ENCODE results near the gene VASP. TPM values are rescaled to one million over a fixed set of nuclear protein-coding genes. Genes with fewer than 3 reads are reported as not detected.

Gene VASP
- total and polyA plus RNA-seq, 2 of the 4 experiments (the other 2 are of a cell fraction), result 61.1 to 88.8 TPM

DNA sequence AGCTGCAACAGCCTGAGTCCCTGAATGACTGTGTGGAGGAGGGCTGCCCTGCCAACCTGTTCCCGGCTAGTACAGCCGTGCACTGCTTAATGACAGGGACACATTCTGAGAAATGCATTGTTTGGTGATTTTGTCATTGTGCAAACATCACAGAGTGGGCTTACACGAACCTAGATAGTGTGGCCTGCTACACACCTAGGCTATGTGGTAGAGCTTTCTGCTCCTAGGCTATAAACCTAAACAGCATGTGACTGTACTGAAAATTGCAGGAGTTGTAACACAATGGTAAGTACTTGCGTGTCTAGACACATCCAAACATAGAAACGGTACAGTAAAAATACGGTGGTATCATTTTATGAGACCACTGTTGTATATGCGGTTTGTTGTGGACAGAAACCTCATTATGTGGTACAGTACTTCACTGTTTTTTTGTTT lies 35.0 kb downstream of the VASP start:
- Histone ChIP-seq H3K9ac (ENCODE audit: low read depth, low read length) (no peak overlapping the region), H2AK5ac (ENCODE audit: low read depth, low read length) (no peak overlapping the region), H3K27me3 (ENCODE audit: control insufficient read depth, insufficient read depth, low read length) (no peaks in the 10 kb centered on the region), H3K4me1 (ENCODE audit: control insufficient read depth, insufficient read depth, low read length) (no peaks in the 10 kb centered on the region), H4K5ac (ENCODE audit: low read depth, low read length) (no peak overlapping the region), H2BK20ac (ENCODE audit: low read depth, low read length) (no peak overlapping the region), H2BK120ac (ENCODE audit: low read depth, low read length) (no peak overlapping the region), H3K79me1 (ENCODE audit: low read depth in 1 of 2, low read length in 2 of 2) (no peaks in the 10 kb centered on the region), H4K91ac (ENCODE audit: insufficient read depth, low read depth, low read length) (no peak overlapping the region), H3K4me2 (ENCODE audit: low read depth, low read length) (no peak overlapping the region), H2AFZ (replicated peaks; ENCODE audit: low read length, poor library complexity) (no peak overlapping the region), H2BK5ac (ENCODE audit: low read depth, low read length, poor library complexity, severe bottlenecking) (no peak overlapping the region), H3K36me3 (ENCODE audit: control insufficient read depth, insufficient read depth, low read length) (no peaks in the 10 kb centered on the region), H3K27ac (ENCODE audit: insufficient read depth, low read length) (no peak overlapping the region), H3K18ac (ENCODE audit: low read depth, low read length) (no peak overlapping the region), H4K20me1 (ENCODE audit: insufficient read depth, low read length) (no peaks in the 10 kb centered on the region), H3K9me1 (ENCODE audit: insufficient read depth, low read length) (no peaks in the 10 kb centered on the region), H4K8ac (ENCODE audit: low read depth in 2 of 2, low read length in 2 of 2) (no peak overlapping the region), H2BK15ac (ENCODE audit: low read depth, low read length) (no peak overlapping the region), H2AK9ac (replicated peaks; ENCODE audit: low read depth, low read length, poor library complexity) (no peak overlapping the region), H3K4me3 (ENCODE audit: insufficient read depth, low read depth, low read length) (no peak overlapping the region), H3K4ac (ENCODE audit: low read depth, low read length) (no peak overlapping the region), H3K23ac (ENCODE audit: low read depth, low read length) (0 out of 2 replicates have a peak overlapping the region, but pooled peaks have one; percentile 4), H3K14ac (replicated peaks; ENCODE audit: low read depth, low read length) (no peak overlapping the region), H3K9me3 (ENCODE audit: control insufficient read depth, insufficient read depth, low read length) (no peaks in the 10 kb centered on the region; the same call in 1 of the 2 replicates), H3K56ac (ENCODE audit: extremely low read depth, insufficient read depth, low read length) (no peak overlapping the region)
- ATAC-seq (ENCODE audit: low read depth) (no peak), DNase-seq (no peak)
- dilution Hi-C loops (cut with HindIII; ENCODE audit: low sequenced_read_pairs, unreplicated experiment), result no loop called here
- BruUV-seq (replicated peaks), result no TSS peak
- TF ChIP-seq CEBPB (IDR thresholded peaks at IDR 0.05; ENCODE audit: low read depth, low read length) (no peak), MXI1 (IDR thresholded peaks at IDR 0.05; ENCODE audit: borderline replicate concordance, low read depth, low read length) (no peak), FOS (IDR thresholded peaks at IDR 0.05; ENCODE audit: low read depth, low read length) (no peak)
- TF ChIP-seq, protein P1, sequence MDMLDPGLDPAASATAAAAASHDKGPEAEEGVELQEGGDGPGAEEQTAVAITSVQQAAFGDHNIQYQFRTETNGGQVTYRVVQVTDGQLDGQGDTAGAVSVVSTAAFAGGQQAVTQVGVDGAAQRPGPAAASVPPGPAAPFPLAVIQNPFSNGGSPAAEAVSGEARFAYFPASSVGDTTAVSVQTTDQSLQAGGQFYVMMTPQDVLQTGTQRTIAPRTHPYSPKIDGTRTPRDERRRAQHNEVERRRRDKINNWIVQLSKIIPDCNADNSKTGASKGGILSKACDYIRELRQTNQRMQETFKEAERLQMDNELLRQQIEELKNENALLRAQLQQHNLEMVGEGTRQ (IDR thresholded peaks at IDR 0.05; ENCODE audit: low read depth, low read length), result no peak
- TF ChIP-seq, protein P2, sequence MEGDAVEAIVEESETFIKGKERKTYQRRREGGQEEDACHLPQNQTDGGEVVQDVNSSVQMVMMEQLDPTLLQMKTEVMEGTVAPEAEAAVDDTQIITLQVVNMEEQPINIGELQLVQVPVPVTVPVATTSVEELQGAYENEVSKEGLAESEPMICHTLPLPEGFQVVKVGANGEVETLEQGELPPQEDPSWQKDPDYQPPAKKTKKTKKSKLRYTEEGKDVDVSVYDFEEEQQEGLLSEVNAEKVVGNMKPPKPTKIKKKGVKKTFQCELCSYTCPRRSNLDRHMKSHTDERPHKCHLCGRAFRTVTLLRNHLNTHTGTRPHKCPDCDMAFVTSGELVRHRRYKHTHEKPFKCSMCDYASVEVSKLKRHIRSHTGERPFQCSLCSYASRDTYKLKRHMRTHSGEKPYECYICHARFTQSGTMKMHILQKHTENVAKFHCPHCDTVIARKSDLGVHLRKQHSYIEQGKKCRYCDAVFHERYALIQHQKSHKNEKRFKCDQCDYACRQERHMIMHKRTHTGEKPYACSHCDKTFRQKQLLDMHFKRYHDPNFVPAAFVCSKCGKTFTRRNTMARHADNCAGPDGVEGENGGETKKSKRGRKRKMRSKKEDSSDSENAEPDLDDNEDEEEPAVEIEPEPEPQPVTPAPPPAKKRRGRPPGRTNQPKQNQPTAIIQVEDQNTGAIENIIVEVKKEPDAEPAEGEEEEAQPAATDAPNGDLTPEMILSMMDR (conservative IDR thresholded peaks at IDR 0.05; ENCODE audit: low read depth, low read length), result no peak
- CTCF ChIA-PET, result interaction anchor here (0.7 kb wide), 1 partner anchor 601 kb away, joined by 4 read pairs; no protein-coding TSS in a partner anchor
- POLR2A ChIA-PET (ENCODE audit: unreplicated experiment), result no interaction called here
- in situ Hi-C loops (cut with MboI; ENCODE audit: low sequenced_read_pairs), result no loop called here
- intact Hi-C loops (cut with micrococcal nuclease), result no loop called here
- 78% methylated on average over 3 of the region's 7 CpGs; no CpG with 5 or more reads in 1 of the 2 experiments for WGBS, 2 experiments (ENCODE audit: extremely low coverage in 2 of 2, insufficient read length in 1 of 2)

Measured in IMR-90 (cell line).